Cerebellar nuclear complex (tissue), 1 donor: ENCODE data around the gene HOXD13.

Experiments used
- DNase-seq, 2 experiments: peaks; one replicate each; lab custom pipeline; 2025; lab: John Stamatoyannopoulos, UW

The HOXD13 gene

GRCh38 chr2:176094349-176094748 is 1.8 kb downstream of the HOXD13 start:
- no peak for DNase-seq

- no peak for DNase-seq
These were observed 2.9 kb downstream of the HOXD13 start for GRCh38 chr2:176095421-176095820.

GRCh38 chr2:176096243-176096985 is 3.9 kb downstream of the HOXD13 start:
- no peak for DNase-seq

- no peak for DNase-seq
These were observed 4.7 kb downstream of the HOXD13 start for GRCh38 chr2:176096986-176097819.

GRCh38 chr2:176097820-176098365 is 5.4 kb downstream of the HOXD13 start:
- no peak for DNase-seq

GRCh38 chr2:176098366-176099158 is 6.0 kb downstream of the HOXD13 start:
- no peak for DNase-seq

- no peak for DNase-seq
These were observed 6.7 kb downstream of the HOXD13 start for GRCh38 chr2:176099159-176099727.

- DNase-seq, result no peak
These were observed 7.4 kb downstream of the HOXD13 start, which contains the start of gene HOXD12 for GRCh38 chr2:176099728-176100546. Gene HOXD12 (plus strand): TSS chr2:176099795. CDS start chr2:176099802, 7 bp downstream.

GRCh38 chr2:176100547-176101140 is 8.1 kb downstream of the HOXD13 start:
- no peak for DNase-seq

- DNase-seq, result no peak
These were observed 8.8 kb downstream of the HOXD13 start for GRCh38 chr2:176101216-176101830.

- no peak for DNase-seq
These were observed 9.3 kb downstream of the HOXD13 start for GRCh38 chr2:176101842-176102241.

GRCh38 chr2:176102309-176102866 is 9.9 kb downstream of the HOXD13 start:
- DNase-seq, result no peak

- no peak for DNase-seq
These were observed 10.7 kb downstream of the HOXD13 start for GRCh38 chr2:176103194-176103593.

GRCh38 chr2:176103742-176104315 is 11.3 kb downstream of the HOXD13 start:
- DNase-seq, result no peak

GRCh38 chr2:176104316-176105077 is 12.0 kb downstream of the HOXD13 start:
- DNase-seq, result no peak

GRCh38 chr2:176105078-176105729 is 12.7 kb downstream of the HOXD13 start:
- no peak for DNase-seq

GRCh38 chr2:176105730-176106580 is 13.4 kb downstream of the HOXD13 start:
- no peak for DNase-seq
